Measurements from ENCODE around the gene ABLIM3. TPM values are rescaled to one million over a fixed set of nuclear protein-coding genes. Genes with fewer than 3 reads are reported as not detected.

The ABLIM3 gene
- total and polyA plus RNA-seq, 9 of the 15 experiments (the other 6 are each of a cell fraction or from before 2014, with no cell fraction given): 0.03 to 0.38 (median 0.11) TPM

- TF ChIP-seq HLTF (IDR thresholded peaks at IDR 0.05): no peak
- TF ChIP-seq CSDE1 (IDR thresholded peaks at IDR 0.05): no peak
- no peak for TF ChIP-seq ZNF436 (CRISPR knock-in tag; IDR thresholded peaks at IDR 0.05)
- no peak for TF ChIP-seq JUNB (CRISPR knock-in tag; conservative IDR thresholded peaks at IDR 0.05)
- TF ChIP-seq OTX1 (CRISPR knock-in tag; IDR thresholded peaks at IDR 0.05): no peak
- no peak for TF ChIP-seq HCFC1 (IDR thresholded peaks at IDR 0.05; ENCODE audit: low read depth, low read length)
- no peak for TF ChIP-seq ZNF124 (CRISPR knock-in tag; IDR thresholded peaks at IDR 0.05)
- no peak for TF ChIP-seq ZNF778 (CRISPR knock-in tag; IDR thresholded peaks at IDR 0.05)
- TF ChIP-seq E4F1 (CRISPR knock-in tag; IDR thresholded peaks at IDR 0.05; ENCODE audit: borderline replicate concordance): no peak
- TF ChIP-seq ZNF668 (CRISPR knock-in tag; IDR thresholded peaks at IDR 0.05): no peak
- TF ChIP-seq KLF16 (IDR thresholded peaks at IDR 0.05): no peak
- TF ChIP-seq KAT2B (IDR thresholded peaks at IDR 0.05; ENCODE audit: low read depth, low read length): no peak
- TF ChIP-seq CEBPG (CRISPR knock-in tag; IDR thresholded peaks at IDR 0.05): no peak
- no peak for TF ChIP-seq CEBPG (tag; conservative IDR thresholded peaks at IDR 0.05 in 1 of 2, IDR thresholded peaks at IDR 0.05 in 1 of 2)
- TF ChIP-seq STAT5B (CRISPR knock-in tag; IDR thresholded peaks at IDR 0.05): no peak
- TF ChIP-seq EP400 (IDR thresholded peaks at IDR 0.05): no peak
- no peak for TF ChIP-seq ZBTB49 (CRISPR knock-in tag; IDR thresholded peaks at IDR 0.05; ENCODE audit: borderline replicate concordance)
- TF ChIP-seq POLR2H (tag; IDR thresholded peaks at IDR 0.05; ENCODE audit: low read depth): no peak
- TF ChIP-seq ZNF584 (CRISPR knock-in tag; IDR thresholded peaks at IDR 0.05; ENCODE audit: low read depth): peak; percentile 63; the same call in 1 of the 2 replicates
- TF ChIP-seq ZNF717 (CRISPR knock-in tag; IDR thresholded peaks at IDR 0.05): no peak
- TF ChIP-seq TEAD1 (CRISPR knock-in tag; IDR thresholded peaks at IDR 0.05): no peak
- TF ChIP-seq ESRRA (IDR thresholded peaks at IDR 0.05; ENCODE audit: borderline replicate concordance, low read depth): no peak
Measured at GRCh38 chr5:149152317-149152746, 11.0 kb downstream of the ABLIM3 start (continued).

Data from K562 (cell line).